NCI-H82 (cell line): Measurements from ENCODE around the gene TRIM63.

ENCODE experiments used
- DNase-seq: peaks from one replicate; lab custom pipeline; 2025; lab: John Stamatoyannopoulos, UW

Gene TRIM63

DNA sequence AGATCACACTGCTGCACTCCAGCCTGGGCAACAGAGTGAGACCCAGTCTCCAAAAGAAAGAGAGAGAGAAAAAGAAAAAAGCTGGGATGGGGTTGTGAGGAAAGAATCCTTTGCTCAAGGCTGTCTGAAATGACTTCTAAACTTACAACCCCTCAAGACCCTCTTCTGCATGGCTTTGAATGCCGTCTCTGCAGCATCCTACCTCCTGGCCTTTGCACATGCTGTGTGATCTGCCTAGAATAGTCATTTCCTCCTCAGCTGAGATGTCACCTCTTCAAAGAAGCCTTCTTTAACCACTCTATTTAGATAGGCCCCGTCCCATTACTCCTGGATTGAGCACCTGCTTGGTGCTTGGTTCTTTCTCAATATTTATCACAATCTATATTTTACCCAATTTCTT, 17.4 kb upstream of the TRIM63 start:
- DNase-seq = no peak

DNA sequence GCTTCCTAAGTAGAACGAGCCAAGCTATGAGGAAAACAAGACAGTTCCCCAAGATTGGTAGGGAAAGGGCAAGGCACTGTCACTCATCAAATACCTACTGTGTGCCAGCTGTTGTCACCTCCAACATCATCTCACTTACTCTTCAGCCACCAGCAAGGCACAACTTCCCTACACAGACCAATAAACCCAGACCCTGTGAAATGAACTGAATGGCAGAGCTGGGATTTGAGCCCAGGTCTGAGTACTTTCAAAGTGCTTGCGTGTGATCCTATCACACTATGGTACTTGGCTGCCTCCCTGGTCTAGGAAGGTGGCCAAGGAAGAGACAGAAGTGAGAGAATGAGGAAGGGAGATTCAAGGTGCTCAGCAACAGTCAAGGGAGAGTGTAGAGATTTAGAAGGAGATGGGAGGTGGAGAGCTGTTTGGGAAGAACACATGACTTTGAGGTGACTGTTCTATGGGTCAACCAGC, 16.7 kb upstream of the TRIM63 start:
- no peak for DNase-seq

DNA sequence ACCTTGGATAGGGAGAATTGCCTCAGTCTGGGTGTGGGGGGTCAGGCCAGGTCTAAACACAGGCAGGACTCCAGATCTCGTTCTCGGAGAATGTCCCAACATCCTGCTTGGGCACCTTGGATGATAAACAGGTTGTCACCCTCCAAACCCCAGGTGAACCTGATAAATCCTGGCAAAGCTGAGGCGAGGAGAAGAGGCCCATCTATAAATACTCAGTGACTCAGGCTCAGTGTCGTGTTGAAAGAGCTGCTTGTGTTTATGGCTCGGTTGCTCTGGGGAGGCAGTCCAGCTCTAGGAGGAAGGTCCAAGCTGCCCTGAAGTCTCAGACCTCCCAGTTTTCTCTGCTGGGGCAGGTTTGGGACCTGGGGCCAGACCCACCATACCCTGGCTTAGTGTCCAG, 15.8 kb upstream of the TRIM63 start:
- no peak for DNase-seq

DNA sequence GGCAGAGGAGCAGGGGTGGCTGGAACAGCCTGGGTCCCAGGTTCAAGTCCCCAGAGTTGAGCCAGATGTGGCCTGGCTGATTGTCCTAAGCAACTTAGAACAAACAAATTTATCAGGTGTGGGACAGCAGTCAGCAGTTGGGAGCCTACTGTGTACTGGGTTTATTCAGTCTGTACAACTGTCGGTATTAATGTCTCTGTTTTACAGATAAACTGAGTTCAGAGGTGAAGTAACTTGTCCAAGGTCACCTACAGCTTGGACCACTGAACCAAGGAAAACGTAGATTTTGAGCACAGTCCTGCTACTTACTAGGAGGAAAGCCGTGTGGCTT, 14.6 kb upstream of the TRIM63 start:
- DNase-seq = no peak

DNA sequence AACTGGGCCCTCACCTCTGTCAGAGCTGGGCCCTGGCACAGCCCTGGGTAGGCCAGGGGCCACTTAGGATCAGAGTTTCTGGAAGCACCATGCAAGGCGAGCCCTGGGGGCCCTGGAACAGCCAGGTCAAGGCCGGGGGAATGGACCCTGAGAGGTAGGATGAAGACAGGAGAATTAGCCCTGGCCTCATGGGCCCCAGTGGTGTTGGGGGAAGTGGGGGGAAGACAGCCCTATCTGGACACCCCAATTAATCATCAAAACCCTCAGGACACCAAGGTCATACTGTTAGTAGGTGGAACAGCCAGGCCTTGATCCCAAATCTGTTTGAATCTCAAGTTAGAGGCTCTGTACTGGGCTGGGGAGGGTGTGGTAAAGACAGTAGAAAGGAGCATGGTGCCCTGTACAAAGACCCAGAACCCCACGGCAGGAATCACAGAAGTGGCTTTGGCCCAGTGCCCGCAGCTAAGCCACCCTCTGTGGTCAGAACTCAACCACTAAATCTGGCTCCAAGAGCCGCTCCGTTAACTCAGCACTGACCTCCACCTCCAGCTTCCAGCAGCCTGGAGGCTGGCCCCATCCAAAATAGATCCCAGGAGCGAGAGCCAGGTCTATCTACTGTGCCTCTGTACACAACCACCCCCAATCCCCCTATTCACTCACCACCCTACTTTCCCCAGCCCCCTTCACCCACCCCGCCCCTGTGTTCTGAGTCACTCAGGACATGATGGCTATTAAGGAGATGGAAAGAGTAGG, 14.0 kb upstream of the TRIM63 start:
- no peak for DNase-seq

DNA sequence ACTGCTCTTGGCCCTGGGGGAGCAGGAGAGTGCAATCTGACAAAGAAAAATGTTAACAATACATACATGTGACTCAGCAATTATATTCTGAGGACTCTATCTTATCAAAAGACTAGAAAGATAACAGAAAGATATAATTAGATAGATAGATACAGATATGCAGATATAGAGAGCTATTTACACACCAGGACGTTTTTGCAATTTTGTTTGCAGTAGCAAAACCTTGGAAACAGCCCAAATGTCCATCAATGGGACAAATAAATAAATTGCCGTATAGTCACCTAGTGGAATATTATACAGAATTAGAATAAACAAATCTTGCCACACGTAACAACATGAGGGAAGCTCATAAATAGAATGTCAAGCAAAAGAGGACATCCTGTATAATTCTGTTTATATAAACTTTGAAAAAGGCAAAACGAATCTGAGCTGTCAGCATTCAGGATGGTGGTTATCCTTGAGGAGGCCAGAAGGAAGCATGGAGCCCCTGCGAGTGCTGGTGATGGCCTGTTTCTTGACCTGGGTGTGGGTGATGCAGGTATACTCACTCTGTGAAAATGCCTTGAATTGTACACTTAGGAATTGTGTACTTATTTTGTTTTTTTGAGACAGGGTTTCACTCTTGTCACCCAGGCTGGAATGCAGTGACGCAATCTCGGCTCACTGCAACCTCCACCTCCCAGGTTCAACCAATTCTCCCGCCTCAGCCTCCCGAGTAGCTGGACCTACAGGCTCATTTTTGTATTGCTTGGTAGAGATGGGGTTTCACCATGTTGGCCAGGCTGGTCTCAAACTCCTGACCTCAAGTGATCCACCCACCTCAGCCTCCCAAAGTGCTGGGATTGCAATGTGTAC, 12.8 kb upstream of the TRIM63 start:
- DNase-seq = no peak

DNA sequence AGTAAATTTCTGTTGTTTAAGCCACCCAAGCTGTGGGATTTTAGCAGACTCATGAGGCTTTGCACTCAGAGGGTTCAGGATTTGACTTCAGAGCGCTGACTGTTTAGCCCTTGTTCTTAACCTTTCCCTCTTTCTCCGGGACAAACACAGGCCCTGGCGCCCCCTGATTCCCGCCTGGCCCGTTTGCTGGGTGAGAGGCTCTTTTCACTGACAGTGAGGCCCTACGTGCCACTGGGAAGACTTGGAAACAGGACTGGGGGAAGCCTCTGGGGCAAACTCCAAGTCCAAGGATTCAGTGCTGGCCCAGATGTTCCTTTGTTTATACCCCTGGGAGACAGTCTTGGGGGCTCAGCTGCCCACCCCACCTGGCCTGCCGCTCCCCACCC, 11.7 kb upstream of the TRIM63 start:
- DNase-seq = no peak

DNA sequence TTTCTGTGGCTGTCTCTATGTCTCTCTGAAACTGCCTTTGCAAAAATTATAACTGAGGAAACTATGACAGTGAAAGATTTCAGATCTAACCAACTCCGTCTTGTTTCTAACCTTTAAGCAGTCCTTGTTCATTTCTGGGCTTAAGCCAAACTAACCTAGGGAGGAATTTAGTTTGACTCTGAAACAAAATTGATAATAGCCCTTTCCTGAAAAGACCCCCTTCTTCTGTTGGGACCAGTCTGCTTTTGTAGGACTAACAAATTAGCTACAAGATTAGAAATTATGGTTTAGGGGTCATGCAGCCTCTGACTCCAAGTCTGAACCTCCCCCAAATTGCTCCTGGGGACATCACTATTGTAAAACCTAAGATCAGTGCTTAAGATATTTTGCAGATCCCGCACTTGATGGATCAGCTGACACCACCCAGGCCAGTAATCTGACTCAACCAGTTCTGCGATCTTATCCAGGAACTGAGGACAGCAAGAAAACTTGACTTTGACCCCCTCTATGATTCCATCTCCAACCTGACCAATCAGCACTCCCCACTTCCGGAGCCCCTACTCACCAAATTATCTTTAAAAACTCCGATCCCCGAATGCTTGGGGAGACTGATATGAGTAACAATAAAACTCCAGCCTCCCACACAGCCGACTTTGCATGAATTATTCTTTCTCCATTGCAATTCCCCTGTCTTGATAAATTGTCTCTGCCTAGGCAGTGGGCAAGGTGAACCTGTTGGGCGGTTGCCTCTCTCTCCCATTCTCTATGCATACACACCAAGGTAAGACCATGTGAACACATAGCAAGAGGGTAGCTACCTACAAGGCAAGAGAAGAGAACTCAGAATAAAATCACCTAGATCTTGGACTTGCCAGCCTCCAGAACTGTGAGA, 11.1 kb upstream of the TRIM63 start:
- DNase-seq = no peak

DNA sequence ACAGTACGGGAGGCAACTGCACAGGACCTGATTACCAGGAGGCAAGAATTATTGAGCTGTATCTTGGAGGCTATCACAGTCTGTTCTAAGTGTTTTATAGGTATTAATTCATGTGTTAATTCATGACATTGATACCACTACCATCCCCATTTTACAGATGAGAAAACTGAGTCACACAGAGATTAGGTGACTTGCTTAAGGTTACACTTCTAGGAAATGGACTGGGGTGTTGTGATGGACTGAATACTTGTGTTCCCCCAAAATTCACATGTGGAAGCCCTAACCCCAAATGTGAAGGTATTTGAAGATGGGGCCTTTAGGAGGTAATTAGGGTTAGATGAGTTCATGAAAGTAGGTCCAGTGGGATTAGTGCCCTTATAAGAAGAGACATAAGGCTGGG, 10.1 kb upstream of the TRIM63 start:
- no peak for DNase-seq

DNA sequence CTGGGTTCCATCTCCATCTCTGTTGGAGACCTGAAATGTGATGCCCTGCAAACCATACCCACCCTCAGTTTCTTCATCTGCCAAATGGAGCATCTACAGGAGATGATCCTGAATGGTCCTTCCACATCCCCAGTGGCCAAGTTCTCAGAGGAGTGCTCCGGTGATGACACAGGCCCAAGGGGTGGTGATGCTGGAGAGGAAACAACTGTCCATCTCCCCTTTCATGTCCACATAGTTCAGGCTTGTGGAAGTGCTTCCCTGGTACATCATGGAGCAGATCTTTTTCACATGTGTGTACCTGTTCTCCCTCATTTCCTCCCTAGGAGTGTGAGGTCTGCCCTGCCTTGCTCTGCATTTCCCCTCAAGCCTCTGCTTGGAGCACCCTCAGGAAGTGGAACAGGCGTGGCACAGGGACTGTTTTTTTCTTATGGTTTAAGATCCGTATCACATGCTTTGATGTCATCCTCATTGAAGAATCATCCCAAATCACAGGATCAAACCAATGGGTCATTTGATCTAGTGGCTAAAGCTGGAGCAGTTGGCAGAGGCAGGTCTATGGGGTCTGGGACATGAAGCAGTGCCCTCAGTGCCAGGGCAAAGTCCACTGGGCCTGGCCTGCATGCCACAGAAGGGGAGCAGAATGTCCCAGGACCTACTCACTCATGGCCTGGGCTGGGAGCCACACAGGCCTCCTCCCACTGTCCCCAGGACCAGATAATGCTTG, 8.2 kb upstream of the TRIM63 start:
- no peak for DNase-seq

DNA sequence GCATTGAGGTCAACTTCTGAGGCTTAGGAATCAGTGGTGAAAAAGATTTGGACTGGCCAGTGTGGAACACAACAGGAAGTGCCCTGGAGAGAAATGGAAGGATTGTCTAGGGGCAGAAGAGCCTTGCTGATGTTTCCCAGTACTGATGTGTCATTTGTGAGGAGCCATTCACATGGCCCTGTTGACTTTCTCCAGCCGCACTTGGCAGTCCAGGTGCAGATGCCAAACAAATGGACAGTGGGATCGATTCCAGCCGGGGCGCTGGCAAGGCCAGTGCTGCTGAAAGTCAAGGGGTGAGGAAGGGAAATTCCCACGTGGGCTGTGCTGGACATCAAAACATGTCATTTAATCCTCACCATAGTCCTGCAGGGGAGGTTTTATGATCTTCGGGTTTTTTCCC, 4.9 kb upstream of the TRIM63 start:
- no peak for DNase-seq

DNA sequence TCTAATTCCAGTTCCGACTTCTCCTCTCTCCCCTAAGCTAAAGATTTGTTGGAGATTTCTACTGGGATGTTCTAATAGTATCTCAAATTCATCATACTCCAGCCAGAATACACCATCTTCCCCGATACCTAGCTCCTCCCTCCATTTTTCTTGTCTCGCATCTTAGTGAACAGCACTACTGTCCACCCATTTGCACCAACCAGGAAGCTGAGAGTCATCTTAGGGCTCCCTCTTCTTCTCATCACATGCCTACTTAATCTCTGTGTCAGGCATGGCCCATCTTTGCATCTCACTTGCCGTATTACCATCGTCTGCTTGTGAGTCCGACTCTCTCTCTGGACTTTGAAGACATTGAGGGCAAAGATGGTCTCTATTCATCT, 3.5 kb upstream of the TRIM63 start:
- no peak for DNase-seq

DNA sequence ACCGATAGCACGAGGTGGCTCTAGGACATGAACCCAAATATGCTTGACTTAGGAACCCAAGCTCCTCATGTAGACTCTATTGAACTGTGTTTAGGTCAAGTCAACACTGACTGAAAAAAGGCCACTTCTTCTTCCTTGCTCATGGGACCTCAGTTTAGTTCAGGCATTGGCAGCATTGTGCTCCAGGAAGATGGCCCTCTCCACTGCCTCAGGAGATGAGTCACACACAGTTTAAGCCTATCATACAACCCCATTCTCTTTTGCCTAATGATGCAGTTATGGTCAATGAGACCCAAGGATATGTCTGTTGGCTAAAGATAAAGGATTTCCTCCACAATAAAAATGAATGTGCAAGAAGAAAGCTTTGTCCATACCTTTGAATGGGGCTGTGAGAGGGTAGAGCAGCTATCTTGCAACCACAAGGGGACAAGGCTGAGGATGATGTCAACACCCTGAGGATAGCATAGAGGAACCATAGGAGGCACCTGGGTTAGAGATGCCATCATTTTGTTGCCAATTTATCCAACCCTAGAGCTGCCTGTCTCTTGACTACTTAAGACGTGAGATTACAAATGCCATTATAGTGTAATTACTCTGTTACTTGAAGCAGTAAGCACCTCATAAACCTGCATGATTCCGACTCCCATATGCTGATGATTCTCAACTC, 3.0 kb upstream of the TRIM63 start:
- DNase-seq = peak; percentile 66

DNA sequence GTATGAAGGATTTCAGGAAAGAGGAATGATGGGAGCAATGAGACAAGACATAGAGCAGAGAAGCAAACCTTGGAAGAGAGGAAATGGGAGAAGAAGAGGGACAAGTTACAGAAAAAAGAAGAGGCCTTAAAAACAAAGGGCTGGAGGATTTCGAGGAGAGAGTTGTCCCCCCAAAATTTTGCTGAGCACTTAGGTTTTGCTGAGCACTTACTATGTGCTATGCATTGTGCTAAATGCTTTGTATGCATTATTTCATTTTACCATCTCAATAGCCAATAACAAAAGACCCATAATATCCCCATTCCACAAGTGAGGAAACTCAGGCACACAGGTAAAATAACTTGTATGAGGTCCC, 2.5 kb upstream of the TRIM63 start:
- no peak for DNase-seq

DNA sequence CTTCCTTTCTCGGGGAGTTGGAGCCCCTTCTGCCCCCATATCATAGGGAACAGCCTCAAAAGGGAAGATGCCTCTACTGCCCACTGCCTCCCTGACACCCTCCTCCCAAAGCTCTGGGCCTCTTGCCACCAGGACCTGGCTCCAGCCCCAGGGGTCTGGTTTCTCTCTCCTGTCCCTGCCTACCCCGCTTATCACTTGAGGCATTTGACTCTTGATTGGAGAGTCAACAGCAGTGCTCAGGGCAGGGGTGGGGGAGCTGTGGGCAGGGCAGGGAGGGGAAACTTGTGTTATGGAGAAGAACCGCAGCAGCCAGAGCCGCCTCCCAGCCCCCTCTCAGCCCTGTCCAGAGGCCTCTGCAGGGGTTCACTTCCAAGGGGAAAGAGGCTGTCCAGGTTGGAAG, 573 bp downstream of the TRIM63 start:
- no peak for DNase-seq

DNA sequence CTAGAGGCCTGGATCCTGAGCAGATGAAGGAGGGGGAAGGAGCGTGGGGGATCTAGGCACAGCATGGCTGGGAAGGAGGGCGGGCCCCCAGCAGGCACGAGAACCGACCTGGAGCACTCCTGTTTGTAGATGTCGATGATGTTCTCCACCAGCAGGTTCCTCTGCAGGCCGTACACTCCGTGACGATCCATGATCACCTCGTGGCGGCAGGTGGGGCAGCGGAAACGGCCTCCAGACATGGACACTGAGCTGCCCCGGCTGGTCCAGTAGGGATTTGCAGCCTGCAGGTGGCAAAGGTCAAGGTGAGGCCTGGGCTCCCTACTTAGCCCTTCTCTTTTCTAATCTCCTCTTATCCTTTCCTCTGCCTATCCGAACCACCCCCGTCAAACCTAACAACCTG, 1.3 kb downstream of the TRIM63 start:
- no peak for DNase-seq

DNA sequence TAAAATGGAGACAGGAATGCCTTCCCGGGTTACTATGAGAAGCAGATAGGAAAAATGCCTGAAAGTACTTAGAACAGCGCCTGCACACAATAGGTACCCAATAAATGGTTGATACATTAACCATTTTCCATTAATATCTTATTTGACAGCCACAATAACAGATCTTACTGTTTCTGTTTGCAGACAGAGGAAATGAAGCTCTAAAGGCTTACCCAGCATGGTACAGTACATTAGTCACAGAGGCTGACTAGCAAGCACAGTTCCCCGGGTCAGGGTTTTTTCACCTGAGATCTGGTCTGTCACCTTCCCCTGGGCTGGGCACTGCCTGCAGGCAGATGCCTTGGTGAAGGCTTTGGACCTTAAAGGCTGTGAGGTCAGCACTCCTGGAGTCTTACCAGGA, 2.9 kb downstream of the TRIM63 start:
- DNase-seq = no peak

DNA sequence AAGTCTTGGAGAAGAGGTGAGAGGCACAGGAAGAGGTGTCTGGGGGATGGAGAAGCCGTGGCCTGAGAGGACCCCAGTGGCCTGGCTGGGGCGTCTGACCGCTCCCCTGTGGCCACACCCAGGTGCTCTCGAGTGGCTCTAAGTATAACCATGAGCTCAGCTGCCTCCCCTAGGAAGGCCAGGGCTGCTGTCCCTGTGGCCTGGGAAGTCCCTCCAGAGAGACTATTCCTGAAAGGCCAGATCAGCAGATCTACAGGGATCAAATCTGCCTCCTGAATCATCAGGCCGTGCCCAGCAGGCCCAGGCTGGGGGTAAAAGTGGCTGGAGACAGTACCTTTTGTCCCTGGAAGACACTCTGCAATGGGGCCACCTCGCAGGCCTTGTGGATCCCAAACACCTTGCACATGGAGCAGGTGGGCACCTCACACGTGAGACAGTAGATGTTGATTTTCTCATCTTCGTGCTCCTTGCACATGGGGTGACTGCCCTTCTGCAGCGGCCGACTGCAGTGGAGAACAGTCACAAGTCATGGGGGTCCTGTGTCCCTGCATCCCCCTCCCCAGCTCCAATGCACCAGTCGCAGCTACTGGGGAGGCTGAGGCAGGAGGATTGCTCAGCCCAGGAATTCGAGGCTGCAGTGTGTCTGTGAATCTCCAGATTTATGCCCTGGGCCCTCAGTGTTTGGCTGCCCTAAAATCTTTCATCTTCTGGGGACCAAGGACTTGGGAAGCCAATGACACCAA, 6.4 kb downstream of the TRIM63 start:
- DNase-seq = no peak

DNA sequence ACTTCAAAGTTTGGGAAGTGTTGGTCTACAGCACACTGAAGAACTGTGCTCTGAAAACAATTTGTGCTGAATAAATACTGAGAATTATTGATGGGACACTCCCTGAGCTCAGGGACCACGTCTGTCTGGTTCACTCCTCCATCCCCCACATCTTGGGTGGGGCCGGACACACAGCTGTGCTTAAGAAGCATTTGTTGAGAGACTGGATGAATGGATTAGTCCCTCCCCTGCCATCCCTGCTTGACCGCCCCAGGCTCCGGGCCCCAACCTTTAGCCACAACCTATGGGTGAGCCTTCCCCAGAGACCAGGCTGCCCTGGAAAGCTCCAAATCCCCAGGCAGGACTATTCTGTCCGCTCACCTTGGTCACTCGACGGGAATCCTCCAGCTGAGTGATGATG, 7.5 kb downstream of the TRIM63 start:
- DNase-seq = peak; percentile 55

DNA sequence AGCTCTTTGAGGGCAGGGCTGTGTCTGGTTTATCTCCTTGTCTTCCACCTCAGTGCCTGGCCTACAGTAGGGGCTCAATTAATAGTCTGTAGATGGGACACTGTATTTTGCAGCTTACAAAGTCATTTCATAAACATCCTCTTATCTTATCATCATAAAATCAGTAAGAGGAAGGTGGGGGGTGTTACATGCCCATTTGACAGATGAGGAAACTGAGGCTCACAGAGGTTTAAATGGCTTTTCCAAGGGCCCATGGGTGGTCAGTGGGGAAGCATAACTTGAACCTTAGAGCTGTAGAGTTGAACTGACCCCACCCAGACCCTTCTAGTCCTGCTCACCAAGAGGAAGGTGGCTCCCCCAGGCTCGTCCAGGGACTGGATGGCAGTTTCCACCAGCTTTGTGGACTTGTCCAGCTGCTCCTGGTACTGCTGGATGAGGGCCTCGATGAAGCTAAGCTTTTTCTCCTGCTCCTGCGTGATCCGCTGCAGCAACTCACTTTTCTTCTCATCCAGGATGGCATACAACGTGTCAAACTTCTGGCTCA, 9.3 kb downstream of the TRIM63 start:
- DNase-seq = no peak

DNA sequence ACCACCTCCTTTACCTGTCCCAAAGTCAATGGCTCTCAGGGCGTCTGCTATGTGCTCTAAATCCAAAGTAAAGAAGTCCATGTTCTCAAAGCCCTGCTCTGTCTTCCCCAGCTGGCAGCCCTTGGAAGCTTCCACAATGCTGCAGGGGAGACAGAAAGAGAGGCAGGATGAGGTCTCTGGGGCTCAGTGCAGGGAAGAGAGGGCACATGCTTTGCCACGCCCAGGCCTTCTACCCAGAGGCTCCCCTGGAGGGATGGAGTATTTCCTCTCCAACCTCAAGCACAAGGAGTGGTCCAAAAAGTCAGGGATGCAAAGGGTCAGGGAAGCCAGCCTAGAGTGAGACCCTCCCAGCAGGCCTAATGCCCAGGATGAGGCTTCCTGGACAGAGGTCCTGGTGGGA, 10.2 kb downstream of the TRIM63 start:
- DNase-seq = no peak
